ENCODE measurements around the gene SLC4A7. TPM values are rescaled to one million over a fixed set of nuclear protein-coding genes. Genes with fewer than 3 reads are reported as not detected.
"Not testable (repeated sequence)": the region's sequence is repeated elsewhere in the genome, so short reads cannot be mapped to it uniquely, and the experiment has no call there.

Gene SLC4A7
- 10 to 100 TPM; 57.8 to 66.3 TPM for total RNA-seq

DNA sequence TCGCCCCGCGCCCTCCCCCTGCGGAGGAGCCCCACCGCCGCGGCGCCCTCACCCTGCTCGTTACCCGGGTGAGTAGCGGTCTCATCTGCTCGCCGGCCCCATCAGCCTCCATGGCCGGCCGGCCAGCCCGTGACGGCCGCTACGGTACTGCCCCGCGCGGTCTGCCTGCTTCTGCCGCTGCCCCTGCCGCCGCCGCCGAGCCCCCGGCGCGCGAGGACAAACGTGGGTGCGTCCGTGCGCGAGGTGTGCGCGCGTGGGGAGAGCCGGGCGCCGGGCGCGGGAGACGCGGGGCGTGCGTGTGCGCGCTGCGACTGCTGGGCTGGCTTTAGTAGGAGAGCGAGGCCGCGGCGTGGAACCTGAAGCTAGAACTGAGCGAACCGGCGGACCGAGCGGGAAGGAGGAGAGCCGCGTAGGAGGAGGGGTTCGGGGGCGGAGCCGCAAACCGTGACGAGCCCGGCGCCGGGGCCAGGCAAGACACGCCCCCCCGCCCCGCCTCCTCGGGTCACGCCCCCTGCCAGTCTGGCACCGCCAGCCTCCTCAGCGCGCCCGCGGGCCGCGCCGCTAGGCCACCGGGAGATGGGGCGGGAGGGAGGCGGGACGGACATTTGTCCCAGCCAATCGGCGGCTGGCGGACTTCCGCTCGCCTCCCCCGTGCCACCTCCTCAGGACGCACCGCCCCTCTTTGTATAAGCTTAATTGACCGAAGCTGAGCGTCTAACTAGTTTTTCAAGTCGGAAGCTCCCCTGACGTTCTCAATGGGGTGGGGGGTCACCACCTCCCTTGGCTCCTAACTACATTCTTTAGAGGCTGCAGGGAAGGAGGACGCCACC lies at the start of gene SLC4A7:
SLC4A7 (minus strand) TSS at position 370 of the 830 bp plus-strand sequence; CDS start at position 112, 258 bp downstream.
- POLR2A ChIA-PET, result interaction anchor here (0.5 to 1.5 kb wide), 9 partner anchors 11 to 197 kb away, joined by 3 to 12 read pairs (median 4); no protein-coding TSS in a partner anchor
- CTCF ChIA-PET, result interaction anchor here (0.7 to 1.6 kb wide), 3 partner anchors 11 to 692 kb away, joined by 3 to 4 read pairs (median 3); no protein-coding TSS in a partner anchor

GRCh38 chr3:27533261-27533607 lies 49.0 kb upstream of the SLC4A7 start:
- ChIA-PET POLR2A (interaction anchor here (0.6 kb wide), 1 partner anchor 60 kb away, joined by 5 read pairs; no protein-coding TSS in a partner anchor), CTCF (no interaction called here)

DNA sequence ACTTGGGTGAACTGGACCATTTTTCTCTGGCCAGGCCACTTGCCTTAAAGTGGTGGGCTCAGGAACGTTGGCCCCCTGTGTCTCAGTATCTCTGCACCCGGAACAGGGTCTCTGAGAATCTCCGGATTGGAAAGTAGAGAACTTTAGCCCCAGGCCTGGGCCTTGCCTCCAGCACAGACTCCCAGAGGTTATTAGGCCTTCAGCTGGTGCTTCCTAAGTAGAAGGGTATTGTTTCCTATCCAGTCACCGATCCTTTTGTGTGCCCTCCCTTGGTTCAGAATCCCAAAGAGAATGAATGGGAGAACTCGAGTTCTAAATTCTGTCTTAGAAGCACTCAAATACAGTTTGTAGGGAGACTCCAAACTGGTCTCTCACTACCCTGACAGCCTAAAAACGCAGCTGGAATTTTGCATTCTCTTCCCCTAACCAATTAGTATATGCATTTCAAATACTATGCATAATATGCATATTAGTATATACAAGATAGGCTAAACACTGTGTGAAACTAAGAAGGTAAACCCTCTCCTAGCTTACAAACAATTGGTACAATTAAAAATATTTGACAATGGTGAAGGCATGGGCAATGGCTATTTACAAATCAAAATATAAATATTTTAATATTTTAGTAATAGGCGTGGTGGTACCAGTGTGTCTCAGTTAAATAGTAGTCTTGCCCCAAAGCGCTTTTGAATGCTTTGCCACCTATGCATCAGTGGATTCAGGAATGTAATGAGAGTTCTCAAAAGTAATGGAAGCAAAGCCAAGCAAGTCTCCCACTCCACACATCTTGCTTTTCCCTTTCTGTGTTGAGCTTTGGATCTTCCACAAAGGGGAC lies 48.5 kb upstream of the SLC4A7 start:
- POLR2A ChIA-PET, result no interaction called here
- CTCF ChIA-PET, result no interaction called here

GRCh38 chr3:27531193-27531751 lies 47.1 kb upstream of the SLC4A7 start:
- POLR2A ChIA-PET, CTCF ChIA-PET: not testable (repeated sequence)

DNA sequence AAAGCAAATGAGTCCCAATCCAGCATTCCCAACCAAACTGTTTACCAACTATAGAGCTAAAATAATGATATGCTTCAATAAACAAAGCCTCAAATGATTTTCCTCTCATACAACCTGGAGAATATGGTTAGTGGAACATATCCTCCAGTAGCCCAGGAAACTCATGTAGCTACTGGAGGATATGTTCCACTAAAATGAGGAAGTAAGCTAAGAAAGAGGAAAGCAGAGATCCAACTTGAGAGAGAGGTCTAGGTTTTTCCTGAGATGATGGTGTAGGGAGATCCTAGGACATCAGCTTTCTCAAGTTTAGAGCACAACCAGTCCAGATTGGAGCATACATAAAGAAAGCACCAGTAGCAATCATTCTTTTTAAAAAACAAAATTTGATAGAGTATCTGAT lies 44.6 kb upstream of the SLC4A7 start:
- CTCF ChIA-PET, result no interaction called here
- POLR2A ChIA-PET, result no interaction called here

GRCh38 chr3:27526614-27527315 lies 42.6 kb upstream of the SLC4A7 start:
- POLR2A ChIA-PET, result no interaction called here

DNA sequence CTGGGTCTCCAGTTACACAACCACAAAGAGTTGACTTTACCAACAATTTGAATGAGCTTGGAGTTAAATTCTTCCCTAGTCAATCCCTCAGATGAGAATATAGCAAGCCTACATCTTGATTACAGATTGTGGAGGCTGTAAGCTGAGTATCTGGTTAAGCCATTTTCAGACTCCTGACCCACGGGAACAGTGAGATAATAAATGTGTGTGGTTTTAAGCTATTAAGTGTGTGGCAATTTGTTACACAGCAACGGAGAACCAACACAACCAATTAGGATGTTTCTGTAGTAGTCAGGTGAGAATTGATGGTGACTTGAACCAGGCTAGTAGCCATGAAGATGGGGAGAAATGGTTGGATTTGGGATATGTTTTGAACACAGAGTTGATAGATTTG lies 37.7 kb upstream of the SLC4A7 start:
- POLR2A ChIA-PET, result no interaction called here
- CTCF ChIA-PET, result interaction anchor here (0.6 kb wide), 1 partner anchor 19 kb away, joined by 3 read pairs; no protein-coding TSS in a partner anchor

More at GRCh38 chr3:27526614-27527315, 42.6 kb upstream of the SLC4A7 start:
- CTCF ChIA-PET, result no interaction called here

DNA sequence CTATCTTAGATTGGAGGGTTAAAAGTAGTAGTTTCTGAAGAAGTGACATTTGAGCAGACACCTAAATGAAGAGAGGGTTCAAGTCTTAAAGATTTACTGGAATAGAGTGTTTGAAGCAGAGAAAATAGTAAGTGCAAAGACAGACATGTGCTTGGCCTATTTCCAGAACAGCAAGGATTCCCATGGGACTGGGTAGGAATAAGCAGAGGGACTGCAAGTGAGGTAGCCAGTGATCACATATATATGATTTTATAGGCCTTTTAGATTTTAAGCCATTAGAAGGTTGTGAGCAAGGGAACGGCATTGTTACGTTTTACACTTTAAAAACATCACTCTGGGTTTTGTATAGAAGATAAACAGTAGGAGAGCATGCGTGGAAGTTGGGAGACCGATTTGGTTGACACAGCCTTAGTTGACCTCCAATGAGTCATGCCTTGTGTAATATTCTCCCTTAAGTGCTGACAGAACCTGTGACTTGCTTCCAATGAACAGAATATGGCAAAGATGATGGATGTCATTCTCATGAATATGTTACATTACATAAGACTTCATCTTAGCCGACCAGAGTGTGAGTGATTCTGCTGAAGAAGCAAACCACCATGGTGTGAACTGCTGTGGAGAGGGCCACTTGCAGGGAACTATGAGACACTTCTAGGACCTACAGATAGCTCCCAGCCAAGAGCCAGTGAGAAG lies 37.1 kb upstream of the SLC4A7 start:
- ChIA-PET CTCF (interaction anchor here (0.6 kb wide), 1 partner anchor 20 kb away, joined by 3 read pairs; no protein-coding TSS in a partner anchor), POLR2A (no interaction called here)

DNA sequence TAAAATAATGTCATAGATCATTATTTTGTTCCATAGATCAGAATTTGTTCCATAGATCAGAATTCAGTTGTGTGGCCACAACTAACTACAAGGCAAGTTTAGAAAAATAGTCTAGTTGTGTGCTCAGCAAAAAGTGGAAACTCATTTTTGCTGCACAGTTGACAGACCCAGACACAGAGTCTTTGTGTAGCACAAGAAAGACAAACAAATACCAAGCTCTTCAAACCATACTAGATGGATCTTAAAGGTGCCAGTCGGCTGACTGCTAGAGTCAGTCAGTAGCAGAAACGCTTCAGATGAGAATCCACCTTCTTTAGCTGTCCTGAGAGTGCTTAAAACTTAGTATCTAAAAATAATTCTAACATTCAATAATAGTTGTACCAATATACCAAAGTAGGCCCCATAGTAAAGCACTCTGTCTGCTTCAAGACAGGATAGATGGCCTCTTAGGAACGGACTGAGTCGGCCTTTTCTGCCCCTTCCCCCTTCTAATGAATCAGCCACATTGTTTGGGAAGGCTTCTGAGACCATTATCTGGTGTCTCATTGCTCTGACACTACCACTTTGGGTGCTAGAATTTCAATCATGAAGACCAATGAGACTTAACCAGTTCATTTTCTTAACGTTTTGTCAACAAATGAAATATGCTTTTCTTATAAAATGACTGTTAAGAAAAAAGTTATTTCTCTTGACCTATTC lies 27.7 kb upstream of the SLC4A7 start:
- CTCF ChIA-PET, result no interaction called here

DNA sequence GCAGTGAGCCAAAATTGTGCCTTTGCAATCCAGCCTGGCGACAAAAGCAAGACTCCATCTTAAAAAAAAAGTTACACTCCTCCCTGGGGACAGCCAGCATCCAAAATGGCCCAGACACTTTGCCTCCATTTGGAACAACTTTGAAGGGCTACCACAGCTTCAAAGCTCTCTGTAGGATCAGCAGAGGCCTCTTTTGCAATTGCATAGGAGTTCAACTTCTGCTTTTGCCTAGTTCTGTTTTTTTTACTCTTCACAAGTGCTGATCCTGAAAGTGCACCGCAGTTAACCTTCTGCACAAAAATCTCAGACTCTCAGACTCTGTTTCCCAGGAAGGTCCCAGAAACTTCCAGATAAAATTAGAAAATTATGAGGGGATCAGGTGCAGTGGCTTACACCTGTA lies 25.2 kb upstream of the SLC4A7 start:
- POLR2A ChIA-PET, result no interaction called here

More for the DNA sequence above, 27.7 kb upstream of the SLC4A7 start:
- POLR2A ChIA-PET, result no interaction called here

GRCh38 chr3:27508424-27508823 lies 24.2 kb upstream of the SLC4A7 start:
- ChIA-PET POLR2A (no interaction called here), CTCF (no interaction called here)

More for the DNA sequence above, 25.2 kb upstream of the SLC4A7 start:
- CTCF ChIA-PET, result no interaction called here

GRCh38 chr3:27507515-27508266 lies 23.5 kb upstream of the SLC4A7 start:
- CTCF ChIA-PET, result no interaction called here
- POLR2A ChIA-PET, result no interaction called here

- ChIA-PET CTCF (no interaction called here), POLR2A (no interaction called here)
Measured at GRCh38 chr3:27507111-27507510, 22.9 kb upstream of the SLC4A7 start.

DNA sequence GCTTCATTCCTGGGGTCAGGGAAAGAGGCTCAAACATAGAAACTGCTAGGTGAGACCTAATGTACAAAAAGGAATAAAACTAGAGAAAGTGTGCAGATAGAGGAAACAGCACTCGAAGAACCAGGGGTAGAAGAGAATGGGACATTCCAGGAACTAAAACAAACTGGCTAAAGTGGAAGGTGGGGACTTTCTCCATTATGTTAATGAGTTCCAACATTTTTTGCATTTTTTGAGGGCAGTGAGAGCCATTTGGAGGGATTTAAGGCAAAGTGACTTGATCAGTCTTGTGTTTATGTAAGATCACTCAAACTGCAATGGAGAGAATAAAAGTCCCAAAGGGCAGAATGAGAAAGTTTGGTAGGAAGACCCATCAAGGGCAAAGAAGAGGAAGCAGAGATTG lies 20.6 kb upstream of the SLC4A7 start:
- CTCF ChIA-PET, result no interaction called here
- POLR2A ChIA-PET, result interaction anchor here (0.6 kb wide), 1 partner anchor 196 kb away, joined by 6 read pairs; no protein-coding TSS in a partner anchor

GRCh38 chr3:27503526-27503925 lies 19.3 kb upstream of the SLC4A7 start:
- CTCF ChIA-PET, result no interaction called here
- POLR2A ChIA-PET, result no interaction called here

GRCh38 chr3:27501759-27502158 lies 17.6 kb upstream of the SLC4A7 start:
- POLR2A ChIA-PET, result no interaction called here

DNA sequence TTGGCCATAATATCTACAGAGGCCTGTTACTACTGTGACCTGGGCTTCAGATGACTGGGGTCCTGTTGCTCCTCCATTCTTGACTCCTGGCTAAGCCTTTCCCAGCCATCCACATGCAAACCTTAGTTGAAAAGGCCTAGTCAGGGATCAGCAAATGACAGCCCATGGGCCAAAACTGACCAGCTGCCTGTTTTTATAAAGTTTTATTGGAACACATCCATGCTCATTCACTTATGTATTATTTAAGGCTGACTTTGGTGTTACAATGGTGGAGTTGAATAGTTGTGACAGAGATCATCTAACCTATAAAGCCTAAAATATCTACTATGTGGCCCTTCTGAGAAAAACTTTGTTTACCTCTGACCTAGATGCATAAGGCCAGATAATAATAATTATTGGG lies 16.8 kb upstream of the SLC4A7 start:
- ChIA-PET POLR2A (no interaction called here), CTCF (interaction anchor here (0.7 kb wide), 1 partner anchor 68 kb away, joined by 3 read pairs; no protein-coding TSS in a partner anchor)

More at GRCh38 chr3:27501759-27502158, 17.6 kb upstream of the SLC4A7 start:
- CTCF ChIA-PET, result no interaction called here

DNA sequence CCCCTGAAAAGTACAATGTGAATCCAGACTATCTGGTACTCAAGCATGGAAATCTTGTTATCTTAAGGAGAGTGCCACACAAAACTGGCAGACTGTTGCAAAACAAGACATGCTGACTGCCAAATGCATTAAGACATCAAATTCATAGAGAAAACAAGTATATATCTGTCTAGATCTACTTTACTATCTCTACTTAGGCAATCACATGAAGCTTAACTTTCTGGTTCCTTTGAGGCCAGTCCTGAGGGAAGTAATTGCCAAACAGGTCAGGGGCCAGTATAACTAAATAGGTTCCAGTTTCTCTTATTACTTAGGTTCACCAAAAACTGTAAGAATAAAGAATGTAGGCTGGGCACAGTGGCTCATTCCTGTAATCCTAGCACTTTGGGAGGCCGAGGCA lies 15.9 kb upstream of the SLC4A7 start:
- POLR2A ChIA-PET, result no interaction called here
- CTCF ChIA-PET, result no interaction called here

All from activated CD8-positive, alpha-beta memory T cell treated with anti-CD3 and anti-CD28 coated beads for 36 hours (primary cell).